Panc1 (cell line): ENCODE results near the gene ROR1. TPM values are rescaled to one million over a fixed set of nuclear protein-coding genes. Genes with fewer than 3 reads are reported as not detected.

Source experiments
- ATAC-seq: fragments of 200-7000 bp; cut with Tn5 transposase; 2 replicates; pipeline ENCODE4 v1.9.1; 2020; ENCODE audit warnings: mild to moderate bottlenecking, moderate library complexity
- BruUV-seq: library from RNA; stranded (reverse); fragments of 400-500 nt; replicated peaks from 2 replicates; lab custom pipeline; 2021; lab: Mats Ljungman, UMichigan
- CTCF ChIA-PET: fragments of 300-600 bp; sonication (Branson Sonifier 250); formaldehyde crosslinking; loops from one replicate; lab custom pipeline; 2022; ENCODE audit warnings: antibody characterized with exemption; lab: Charles Lee
- POLR2A ChIA-PET: fragments of 300-600 bp; sonication (Branson Sonifier 250); formaldehyde crosslinking; loops from one replicate; lab custom pipeline; 2022; ENCODE audit warnings: antibody characterized with exemption; lab: Charles Lee
- DNase-seq: peaks from one replicate; pipeline ENCODE4 v3.0.0-alpha.2; 2010; ENCODE audit warnings: low read depth, low spot score
- H3K27ac ChIP-seq: 2 replicates; pipeline ENCODE4 v1.5.1; 2011; ENCODE audit warnings: mild to moderate bottlenecking, low read length, inconsistent platforms
- H3K27me3 ChIP-seq: fragments of 200-500 bp; sonication (Bioruptor generic); 2 replicates; pipeline ENCODE4 v1.6.0; 2014; ENCODE audit warnings: low read length, inconsistent platforms; ENCODE audit not compliant: control insufficient read depth, insufficient read depth
- H3K36me3 ChIP-seq: fragments of 200-500 bp; sonication (Bioruptor generic); 2 replicates; pipeline ENCODE4 v1.5.1; 2014; ENCODE audit warnings: inconsistent platforms, mild to moderate bottlenecking, low read length, moderate library complexity; ENCODE audit not compliant: control insufficient read depth, insufficient read depth
- H3K4me1 ChIP-seq: 2 replicates; pipeline ENCODE4 v1.5.1; 2011; ENCODE audit warnings: inconsistent platforms, mild to moderate bottlenecking, low read length, moderate library complexity; ENCODE audit not compliant: control insufficient read depth, insufficient read depth
- H3K4me3 ChIP-seq, 2 experiments: 2 replicates each; pipeline ENCODE4 v1.5.1; 2011 to 2012; ENCODE audit warnings: low read depth in 2 of 2, low read length in 2 of 2, mild to moderate bottlenecking in 2 of 2, inconsistent platforms in 1 of 2, moderate library complexity in 1 of 2
- H3K9me3 ChIP-seq: fragments of 200-500 bp; sonication (Bioruptor generic); 2 replicates; pipeline ENCODE4 v1.5.1; 2014; ENCODE audit warnings: low read depth, mild to moderate bottlenecking, inconsistent platforms, low read length, moderate library complexity; ENCODE audit not compliant: control insufficient read depth, insufficient read depth
- POLR2AphosphoS5 ChIP-seq: IDR thresholded peaks from 2 replicates; pipeline ENCODE4 v1.6.1; 2012; ENCODE audit warnings: mild to moderate bottlenecking, low read depth, low read length, moderate library complexity
- REST ChIP-seq, 2 experiments: IDR thresholded peaks; 2 replicates each; pipeline ENCODE4 v1.6.1; 2011 to 2012; ENCODE audit warnings: low read depth in 2 of 2, control low read depth in 1 of 2, low read length in 1 of 2, mild to moderate bottlenecking in 1 of 2, moderate library complexity in 1 of 2; ENCODE audit not compliant: insufficient read depth in 1 of 2
- SIN3A ChIP-seq: IDR thresholded peaks from 2 replicates; pipeline ENCODE4 v1.6.1; 2012; ENCODE audit warnings: low read depth, mild to moderate bottlenecking, low read length, moderate library complexity, borderline replicate concordance; ENCODE audit not compliant: insufficient read depth
- TCF7L2 ChIP-seq: IDR thresholded peaks from 2 replicates; pipeline ENCODE4 v1.6.1; 2011; ENCODE audit warnings: mild to moderate bottlenecking, low read depth, low read length, inconsistent platforms
- in situ Hi-C: cut with HindIII; loops from 2 replicates; pipeline ENCODE4 v1.10.0; 2016; ENCODE audit warnings: low sequenced_read_pairs, low pct_unique_long_range_greater_than_20kb
- intact Hi-C: fragments of 100-400 bp; cut with micrococcal nuclease; formaldehyde crosslinking; loops from one replicate; pipeline ENCODE4 v1.10.0; 2022; ENCODE audit not compliant: unreplicated experiment
- total RNA-seq: library from RNA; stranded (reverse); gene quantifications from one replicate; pipeline ENCODE4 v1.2.1, GENCODE V29; 2021; ENCODE audit not compliant: unreplicated experiment
- TF ChIP-seq, protein P1 (sequence below): fragments of 450-650 bp; IDR thresholded peaks from 2 replicates; pipeline ENCODE4 v1.5.1; 2017; ENCODE audit warnings: mild to moderate bottlenecking

ROR1 gene
- total RNA-seq, 1 experiment from 2014 or later = 19.3 TPM

- H3K4me3 ChIP-seq = no peak overlapping the region
- in situ Hi-C loops (no loop called here), intact Hi-C loops (loop anchor here (10.0 kb wide), 1 partner anchor 143 kb away; the partner anchor contains the start of gene ROR1)
- H3K9me3 ChIP-seq = no peaks in the 10 kb centered on the region
- H3K27ac ChIP-seq = no peak overlapping the region; the same call in 1 of the 2 replicates
- TF ChIP-seq SIN3A (no peak), TCF7L2 (no peak)
- TF ChIP-seq, protein P1, sequence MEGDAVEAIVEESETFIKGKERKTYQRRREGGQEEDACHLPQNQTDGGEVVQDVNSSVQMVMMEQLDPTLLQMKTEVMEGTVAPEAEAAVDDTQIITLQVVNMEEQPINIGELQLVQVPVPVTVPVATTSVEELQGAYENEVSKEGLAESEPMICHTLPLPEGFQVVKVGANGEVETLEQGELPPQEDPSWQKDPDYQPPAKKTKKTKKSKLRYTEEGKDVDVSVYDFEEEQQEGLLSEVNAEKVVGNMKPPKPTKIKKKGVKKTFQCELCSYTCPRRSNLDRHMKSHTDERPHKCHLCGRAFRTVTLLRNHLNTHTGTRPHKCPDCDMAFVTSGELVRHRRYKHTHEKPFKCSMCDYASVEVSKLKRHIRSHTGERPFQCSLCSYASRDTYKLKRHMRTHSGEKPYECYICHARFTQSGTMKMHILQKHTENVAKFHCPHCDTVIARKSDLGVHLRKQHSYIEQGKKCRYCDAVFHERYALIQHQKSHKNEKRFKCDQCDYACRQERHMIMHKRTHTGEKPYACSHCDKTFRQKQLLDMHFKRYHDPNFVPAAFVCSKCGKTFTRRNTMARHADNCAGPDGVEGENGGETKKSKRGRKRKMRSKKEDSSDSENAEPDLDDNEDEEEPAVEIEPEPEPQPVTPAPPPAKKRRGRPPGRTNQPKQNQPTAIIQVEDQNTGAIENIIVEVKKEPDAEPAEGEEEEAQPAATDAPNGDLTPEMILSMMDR = peak; percentile 50
- H3K27me3 ChIP-seq = no peaks in the 10 kb centered on the region
- POLR2A ChIA-PET = no interaction called here
- H3K4me1 ChIP-seq = peaks cover 50% of the 10 kb centered on the region
- no TSS peak for BruUV-seq
- no peak for DNase-seq
- H3K36me3 ChIP-seq = no peaks in the 10 kb centered on the region
- CTCF ChIA-PET = interaction anchor here (0.9 kb wide), 1 partner anchor 123 kb away, joined by 3 read pairs; no protein-coding TSS in a partner anchor
- no peak for ATAC-seq
These were observed 144.0 kb downstream of the ROR1 start for GRCh38 chr1:63917571-63918417.

- DNase-seq (no peak), ATAC-seq (no peak)
- no peaks in the 10 kb centered on the region for H3K9me3 ChIP-seq
- peaks cover 52% of the 10 kb centered on the region for H3K4me1 ChIP-seq
- TF ChIP-seq TCF7L2 = no peak
- TF ChIP-seq, protein P1 = no peak
- TF ChIP-seq SIN3A = no peak
- no peak for TF ChIP-seq REST (IDR thresholded peaks at IDR 0.05; ENCODE audit: insufficient read depth in 1 of 2, low read depth in 2 of 2, low read length in 1 of 2)
- TF ChIP-seq POLR2AphosphoS5 = no peak
- CTCF ChIA-PET = interaction anchor here (0.9 to 1.0 kb wide), 2 partner anchors 124 to 219 kb away, joined by 3 read pairs; no protein-coding TSS in a partner anchor
- in situ Hi-C loops = no loop called here
- H3K4me3 ChIP-seq = no peak overlapping the region
- no TSS peak for BruUV-seq
- POLR2A ChIA-PET = no interaction called here
- H3K36me3 ChIP-seq = no peaks in the 10 kb centered on the region
- H3K27ac ChIP-seq = peak overlapping the region; percentile 49; the same call in 1 of the 2 replicates
- no peaks in the 10 kb centered on the region for H3K27me3 ChIP-seq
- intact Hi-C loops = loop anchor here (10.0 kb wide), 1 partner anchor 144 kb away; the partner anchor contains the start of gene ROR1
These were observed 144.7 kb downstream of the ROR1 start for GRCh38 chr1:63918418-63918945.
